Measurements from ENCODE around the gene DTNA.

- no peak for TF ChIP-seq CTCF (IDR thresholded peaks at IDR 0.05; ENCODE audit: borderline replicate concordance, extremely low read depth, low read length, poor library complexity, severe bottlenecking)
- TF ChIP-seq EZH2 (IDR thresholded peaks at IDR 0.05; ENCODE audit: borderline replicate concordance, low read depth, low read length, severe bottlenecking) = no peak
Measured at GRCh38 chr18:34802959-34803358, 92.9 kb downstream of the DTNA start.

Measured in DND-41 (cell line).